Measurements from ENCODE around the gene RASGEF1C.

The RASGEF1C gene

DNA sequence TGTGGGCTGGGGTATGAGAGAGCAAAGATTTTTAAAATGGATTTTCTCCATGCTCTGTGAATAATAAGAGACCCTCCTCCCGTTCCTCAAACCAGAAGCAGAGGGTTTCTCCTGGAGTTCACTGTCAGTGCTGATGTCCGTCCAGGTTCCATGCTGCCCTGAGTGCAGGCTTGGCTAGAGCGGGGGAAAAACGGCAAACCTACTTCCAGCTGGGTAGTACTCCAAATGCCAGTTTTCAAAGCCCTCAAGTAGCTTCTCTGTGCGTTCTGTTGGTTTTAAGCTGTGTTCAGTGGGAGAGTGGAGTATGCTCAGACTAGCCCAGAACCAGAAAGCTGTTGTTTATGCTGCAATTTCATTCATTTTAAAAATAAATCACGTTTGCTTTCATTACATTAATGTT is 40.3 kb downstream of the RASGEF1C start:
- TF ChIP-seq, protein P1, sequence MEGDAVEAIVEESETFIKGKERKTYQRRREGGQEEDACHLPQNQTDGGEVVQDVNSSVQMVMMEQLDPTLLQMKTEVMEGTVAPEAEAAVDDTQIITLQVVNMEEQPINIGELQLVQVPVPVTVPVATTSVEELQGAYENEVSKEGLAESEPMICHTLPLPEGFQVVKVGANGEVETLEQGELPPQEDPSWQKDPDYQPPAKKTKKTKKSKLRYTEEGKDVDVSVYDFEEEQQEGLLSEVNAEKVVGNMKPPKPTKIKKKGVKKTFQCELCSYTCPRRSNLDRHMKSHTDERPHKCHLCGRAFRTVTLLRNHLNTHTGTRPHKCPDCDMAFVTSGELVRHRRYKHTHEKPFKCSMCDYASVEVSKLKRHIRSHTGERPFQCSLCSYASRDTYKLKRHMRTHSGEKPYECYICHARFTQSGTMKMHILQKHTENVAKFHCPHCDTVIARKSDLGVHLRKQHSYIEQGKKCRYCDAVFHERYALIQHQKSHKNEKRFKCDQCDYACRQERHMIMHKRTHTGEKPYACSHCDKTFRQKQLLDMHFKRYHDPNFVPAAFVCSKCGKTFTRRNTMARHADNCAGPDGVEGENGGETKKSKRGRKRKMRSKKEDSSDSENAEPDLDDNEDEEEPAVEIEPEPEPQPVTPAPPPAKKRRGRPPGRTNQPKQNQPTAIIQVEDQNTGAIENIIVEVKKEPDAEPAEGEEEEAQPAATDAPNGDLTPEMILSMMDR (IDR thresholded peaks at IDR 0.05; ENCODE audit: low read depth, low read length, missing control alignments) = no peak
- H3K36me3 ChIP-seq (replicated peaks) = no peaks in the 10 kb centered on the region
- no peak overlapping the region for H3K4me3 ChIP-seq (ENCODE audit: low read depth, low read length)
- H3K27ac ChIP-seq = no peak overlapping the region
- in situ Hi-C loops (cut with HindIII; ENCODE audit: low pct_ligation_motif_present, low sequenced_read_pairs) = no loop called here
- DNase-seq = no peak
- H3K27me3 ChIP-seq (replicated peaks) = no peaks in the 10 kb centered on the region

GRCh38 chr5:180166176-180166575 is 42.8 kb downstream of the RASGEF1C start:
- TF ChIP-seq, protein P1 (IDR thresholded peaks at IDR 0.05; ENCODE audit: low read depth, low read length, missing control alignments) = no peak
- Histone ChIP-seq H3K36me3 (replicated peaks) (no peaks in the 10 kb centered on the region), H3K27ac (no peak overlapping the region), H3K27me3 (replicated peaks) (no peaks in the 10 kb centered on the region), H3K4me3 (ENCODE audit: low read depth, low read length) (no peak overlapping the region)
- in situ Hi-C loops (cut with HindIII; ENCODE audit: low pct_ligation_motif_present, low sequenced_read_pairs) = no loop called here
- DNase-seq = no peak

DNA sequence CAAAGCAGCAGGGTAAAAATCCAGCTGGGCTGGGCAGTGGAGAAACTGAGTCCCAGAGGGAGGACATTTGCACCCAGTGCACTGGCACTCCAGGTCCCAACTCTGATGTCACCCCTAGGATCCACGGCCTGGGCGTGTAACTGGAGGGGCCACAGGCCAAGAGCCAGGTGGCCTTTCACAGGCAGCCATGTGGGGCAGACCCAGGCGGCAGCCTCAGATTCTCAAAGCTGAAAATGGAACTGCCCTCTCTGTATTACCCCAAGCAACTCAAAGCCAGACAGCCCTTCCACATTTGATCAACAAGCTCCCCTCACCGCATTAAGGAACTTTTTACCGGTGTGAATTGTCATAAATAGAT is 46.7 kb downstream of the RASGEF1C start:
- no peaks in the 10 kb centered on the region for H3K27me3 ChIP-seq (replicated peaks)
- no peak overlapping the region for H3K27ac ChIP-seq
- H3K4me3 ChIP-seq (ENCODE audit: low read depth, low read length) = no peak overlapping the region
- in situ Hi-C loops (cut with HindIII; ENCODE audit: low pct_ligation_motif_present, low sequenced_read_pairs) = no loop called here
- no peaks in the 10 kb centered on the region for H3K36me3 ChIP-seq (replicated peaks)
- DNase-seq = no peak
- TF ChIP-seq, protein P1 (IDR thresholded peaks at IDR 0.05; ENCODE audit: low read depth, low read length, missing control alignments) = no peak

DNA sequence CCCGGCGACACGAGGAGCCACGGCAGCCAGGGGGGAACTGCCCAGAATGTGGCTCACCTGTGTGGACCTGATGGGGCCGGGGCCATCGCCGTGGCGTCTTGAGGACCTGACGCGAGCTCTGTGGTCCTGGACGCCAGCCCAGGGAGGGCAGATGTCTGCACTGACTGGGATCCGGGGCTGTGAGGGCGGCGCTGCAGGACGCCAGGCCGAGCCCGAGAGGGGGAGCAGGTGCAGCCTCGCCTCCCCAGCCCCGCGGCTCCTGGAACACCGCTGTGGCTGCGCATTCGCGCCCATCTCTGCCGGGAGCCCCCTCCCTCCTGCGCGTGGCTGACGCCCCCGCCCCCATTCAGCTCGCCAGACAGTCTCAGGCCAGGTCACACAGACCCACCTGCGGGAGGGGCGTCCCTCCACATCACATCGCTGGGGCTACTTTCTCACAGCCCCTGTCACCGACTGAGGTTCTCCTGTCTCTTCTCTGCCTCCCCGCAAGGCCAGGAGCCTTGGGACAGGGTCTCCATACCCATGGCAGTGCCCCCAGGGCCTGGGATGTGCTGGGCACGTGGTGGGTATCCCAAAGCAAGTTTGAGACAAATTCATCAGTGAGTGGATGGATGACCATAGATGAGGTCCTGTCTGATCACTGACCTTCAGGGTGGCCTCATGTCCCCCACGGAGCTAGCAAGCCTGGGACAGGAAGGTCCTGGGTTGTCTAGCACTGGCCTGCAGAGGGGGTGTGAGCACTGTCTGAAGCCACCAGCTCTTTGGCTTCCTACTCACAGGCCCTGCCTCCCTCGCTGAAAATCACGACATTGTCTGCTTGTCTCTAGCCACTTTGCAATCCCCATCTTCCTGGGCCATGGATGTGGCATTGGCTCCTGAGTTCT is 47.3 kb downstream of the RASGEF1C start:
- H3K27me3 ChIP-seq (replicated peaks) = no peaks in the 10 kb centered on the region
- TF ChIP-seq, protein P1 (IDR thresholded peaks at IDR 0.05; ENCODE audit: low read depth, low read length, missing control alignments) = peak; percentile 12
- no peak for DNase-seq
- H3K36me3 ChIP-seq (replicated peaks) = no peaks in the 10 kb centered on the region
- H3K27ac ChIP-seq = no peak overlapping the region
- in situ Hi-C loops (cut with HindIII; ENCODE audit: low pct_ligation_motif_present, low sequenced_read_pairs) = no loop called here
- no peak overlapping the region for H3K4me3 ChIP-seq (ENCODE audit: low read depth, low read length)

DNA sequence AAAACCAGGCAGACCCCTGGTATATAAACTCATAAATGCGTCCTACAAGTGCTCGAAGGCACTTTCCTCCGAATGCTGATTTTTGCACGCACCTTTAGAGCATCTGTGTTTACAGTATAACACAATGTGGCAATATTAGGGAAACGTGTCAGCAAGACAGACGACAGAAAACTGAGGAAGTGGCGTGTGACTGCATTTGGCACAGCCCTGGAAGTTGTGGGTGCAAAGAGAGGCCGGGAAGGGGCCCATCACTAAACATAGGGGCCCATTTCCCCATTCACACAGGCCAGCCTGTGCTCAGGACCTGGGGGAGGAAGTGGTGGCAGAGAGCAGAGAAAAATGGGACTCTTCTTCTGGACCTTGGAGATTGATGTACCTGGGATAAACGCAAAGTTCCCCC is 48.2 kb downstream of the RASGEF1C start:
- H3K36me3 ChIP-seq (replicated peaks) = no peaks in the 10 kb centered on the region
- H3K27me3 ChIP-seq (replicated peaks) = no peaks in the 10 kb centered on the region
- TF ChIP-seq, protein P1 (IDR thresholded peaks at IDR 0.05; ENCODE audit: low read depth, low read length, missing control alignments) = no peak
- no peak overlapping the region for H3K4me3 ChIP-seq (ENCODE audit: low read depth, low read length)
- DNase-seq = no peak
- H3K27ac ChIP-seq = no peak overlapping the region
- in situ Hi-C loops (cut with HindIII; ENCODE audit: low pct_ligation_motif_present, low sequenced_read_pairs) = no loop called here

- H3K27me3 ChIP-seq (replicated peaks) = no peaks in the 10 kb centered on the region
- H3K4me3 ChIP-seq (ENCODE audit: low read depth, low read length) = no peak overlapping the region
- no peaks in the 10 kb centered on the region for H3K36me3 ChIP-seq (replicated peaks)
- in situ Hi-C loops (cut with HindIII; ENCODE audit: low pct_ligation_motif_present, low sequenced_read_pairs) = no loop called here
- no peak for DNase-seq
- TF ChIP-seq, protein P1 (IDR thresholded peaks at IDR 0.05; ENCODE audit: low read depth, low read length, missing control alignments) = no peak
- H3K27ac ChIP-seq = no peak overlapping the region
These were observed 48.8 kb downstream of the RASGEF1C start for GRCh38 chr5:180160215-180160614.

Data from brain microvascular endothelial cell (primary cell).